ENCODE results near the gene PPID. TPM values are rescaled to one million over a fixed set of nuclear protein-coding genes. Genes with fewer than 3 reads are reported as not detected.

The PPID gene
- total and polyA plus RNA-seq, 2 of the 4 experiments (the other 2 are of a cell fraction): 11.8 to 21.1 TPM

- H3K18ac ChIP-seq (ENCODE audit: low read depth, low read length): no peak overlapping the region
- H3K23ac ChIP-seq (ENCODE audit: low read depth, low read length): no peak overlapping the region
- no peak overlapping the region for H2BK20ac ChIP-seq (ENCODE audit: low read depth, low read length)
- H4K5ac ChIP-seq (ENCODE audit: low read depth, low read length): no peak overlapping the region
- H3K9ac ChIP-seq (ENCODE audit: low read depth, low read length): no peak overlapping the region
- H2AFZ ChIP-seq (replicated peaks; ENCODE audit: low read length, poor library complexity): no peak overlapping the region
- H3K27ac ChIP-seq (ENCODE audit: insufficient read depth, low read length): no peak overlapping the region
- BruUV-seq (replicated peaks): no TSS peak
- H2BK5ac ChIP-seq (ENCODE audit: low read depth, low read length, poor library complexity, severe bottlenecking): no peak overlapping the region
- peaks cover 0 to 16% of the 10 kb centered on the region in 2 experiments; a peak in 2 of 4 replicates for H3K79me1 ChIP-seq (ENCODE audit: low read depth in 1 of 2, low read length in 2 of 2)
- no peak overlapping the region for H3K14ac ChIP-seq (replicated peaks; ENCODE audit: low read depth, low read length)
- H3K9me1 ChIP-seq (ENCODE audit: insufficient read depth, low read length): no peaks in the 10 kb centered on the region
- no peak overlapping the region for H2AK9ac ChIP-seq (replicated peaks; ENCODE audit: low read depth, low read length, poor library complexity)
- no peak overlapping the region for H4K8ac ChIP-seq (ENCODE audit: low read depth in 2 of 2, low read length in 2 of 2)
- H2AK5ac ChIP-seq (ENCODE audit: low read depth, low read length): no peak overlapping the region
- H4K20me1 ChIP-seq (ENCODE audit: insufficient read depth, low read length): no peaks in the 10 kb centered on the region
- DNase-seq (no peak), ATAC-seq (ENCODE audit: low read depth) (no peak)
- no peak overlapping the region for H3K4ac ChIP-seq (ENCODE audit: low read depth, low read length)
- intact Hi-C loops (cut with micrococcal nuclease): no loop called here
- no peaks in the 10 kb centered on the region for H3K9me3 ChIP-seq (ENCODE audit: control insufficient read depth, insufficient read depth, low read length)
- POLR2A ChIA-PET (ENCODE audit: unreplicated experiment): no interaction called here
- H3K4me1 ChIP-seq (ENCODE audit: control insufficient read depth, insufficient read depth, low read length): no peaks in the 10 kb centered on the region
- in situ Hi-C loops (cut with MboI; ENCODE audit: low sequenced_read_pairs): no loop called here
- no peak overlapping the region for H2BK120ac ChIP-seq (ENCODE audit: low read depth, low read length)
- no peak overlapping the region for H3K56ac ChIP-seq (ENCODE audit: extremely low read depth, insufficient read depth, low read length)
- H3K36me3 ChIP-seq (ENCODE audit: control insufficient read depth, insufficient read depth, low read length): no peaks in the 10 kb centered on the region
- H2BK15ac ChIP-seq (ENCODE audit: low read depth, low read length): no peak overlapping the region
- H3K27me3 ChIP-seq (ENCODE audit: control insufficient read depth, insufficient read depth, low read length): no peaks in the 10 kb centered on the region
- H3K4me2 ChIP-seq (ENCODE audit: low read depth, low read length): no peak overlapping the region
- H3K4me3 ChIP-seq (ENCODE audit: insufficient read depth, low read depth, low read length): no peak overlapping the region
- WGBS, 2 experiments (ENCODE audit: extremely low coverage in 2 of 2, insufficient read length in 1 of 2): 90% methylated on average over 2 of the region's 2 CpGs; no CpG with 5 or more reads in 1 of the 2 experiments
- CTCF ChIA-PET: interaction anchor here (0.6 to 2.0 kb wide), 3 partner anchors 11 to 628 kb away, joined by 4 to 6 read pairs (median 5); no protein-coding TSS in a partner anchor
- dilution Hi-C loops (cut with HindIII; ENCODE audit: low sequenced_read_pairs, unreplicated experiment): no loop called here
- no peak overlapping the region for H4K91ac ChIP-seq (ENCODE audit: insufficient read depth, low read depth, low read length)
- TF ChIP-seq CEBPB (IDR thresholded peaks at IDR 0.05; ENCODE audit: low read depth, low read length) (no peak), CHD1 (IDR thresholded peaks at IDR 0.05; ENCODE audit: low read depth, low read length) (no peak), SMC3 (IDR thresholded peaks at IDR 0.05; ENCODE audit: low read depth, low read length) (no peak), MXI1 (IDR thresholded peaks at IDR 0.05; ENCODE audit: borderline replicate concordance, low read depth, low read length) (no peak), FOS (IDR thresholded peaks at IDR 0.05; ENCODE audit: low read depth, low read length) (no peak), RAD21 (IDR thresholded peaks at IDR 0.05; ENCODE audit: low read length) (no peak), NFE2L2 (IDR thresholded peaks at IDR 0.05; ENCODE audit: low read depth, low read length) (no peak), MAFK (IDR thresholded peaks at IDR 0.05; ENCODE audit: low read depth, low read length) (peak; percentile 46)
Observed at GRCh38 chr4:158666892-158667291, 56.3 kb downstream of the PPID start.

All from IMR-90 (cell line).